Esophagus squamous epithelium (tissue), 4 donors: ENCODE data around the gene WT1.

Experiments
- POLR2A ChIP-seq, 4 donors: fragments of 450-650 bp; IDR thresholded peaks; one replicate each; pipeline ENCODE4 v1.6.1; 2017; ENCODE audit warnings: antibody characterized with exemption in 4 of 4, mild to moderate bottlenecking in 4 of 4, moderate library complexity in 3 of 4
- TF ChIP-seq, protein P1 (sequence below), 6 experiments: fragments of 450-650 bp in 4 of 6; fragments of 200-600 bp in 2 of 6; sonication (generic) in 2 of 6; IDR thresholded peaks; one replicate each; pipeline ENCODE4 v1.5.1; 2016 to 2019; ENCODE audit warnings: antibody characterized with exemption in 6 of 6, mild to moderate bottlenecking in 4 of 6, moderate library complexity in 4 of 6

DNA sequence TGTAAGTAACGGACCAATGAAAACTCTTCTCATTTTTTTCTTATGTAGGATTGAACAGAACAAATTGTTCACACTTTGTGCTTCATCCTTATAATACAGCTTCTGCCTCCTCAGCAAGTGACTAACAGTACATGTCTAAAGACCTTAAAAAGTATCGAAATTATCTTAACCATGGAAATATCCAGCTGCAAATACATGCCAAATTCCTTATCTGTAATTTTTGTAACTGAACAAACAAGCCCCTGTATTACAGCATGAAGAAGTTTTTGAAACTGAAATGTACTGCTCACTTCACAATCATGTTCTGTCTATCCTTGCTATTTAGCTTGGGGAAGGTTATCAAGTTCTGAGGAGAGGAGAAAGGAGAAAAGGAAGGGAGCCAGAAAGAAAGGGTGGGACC is 20.4 kb downstream of the WT1 start:
- TF ChIP-seq, protein P1, sequence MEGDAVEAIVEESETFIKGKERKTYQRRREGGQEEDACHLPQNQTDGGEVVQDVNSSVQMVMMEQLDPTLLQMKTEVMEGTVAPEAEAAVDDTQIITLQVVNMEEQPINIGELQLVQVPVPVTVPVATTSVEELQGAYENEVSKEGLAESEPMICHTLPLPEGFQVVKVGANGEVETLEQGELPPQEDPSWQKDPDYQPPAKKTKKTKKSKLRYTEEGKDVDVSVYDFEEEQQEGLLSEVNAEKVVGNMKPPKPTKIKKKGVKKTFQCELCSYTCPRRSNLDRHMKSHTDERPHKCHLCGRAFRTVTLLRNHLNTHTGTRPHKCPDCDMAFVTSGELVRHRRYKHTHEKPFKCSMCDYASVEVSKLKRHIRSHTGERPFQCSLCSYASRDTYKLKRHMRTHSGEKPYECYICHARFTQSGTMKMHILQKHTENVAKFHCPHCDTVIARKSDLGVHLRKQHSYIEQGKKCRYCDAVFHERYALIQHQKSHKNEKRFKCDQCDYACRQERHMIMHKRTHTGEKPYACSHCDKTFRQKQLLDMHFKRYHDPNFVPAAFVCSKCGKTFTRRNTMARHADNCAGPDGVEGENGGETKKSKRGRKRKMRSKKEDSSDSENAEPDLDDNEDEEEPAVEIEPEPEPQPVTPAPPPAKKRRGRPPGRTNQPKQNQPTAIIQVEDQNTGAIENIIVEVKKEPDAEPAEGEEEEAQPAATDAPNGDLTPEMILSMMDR (IDR thresholded peaks at IDR 0.05), result no peak
- no peak for TF ChIP-seq POLR2A (IDR thresholded peaks at IDR 0.05)
